GM18526 (cell line): ENCODE results near the gene DLG2.

Experiments used
- POLR2A ChIP-seq: IDR thresholded peaks from 3 replicates; pipeline ENCODE4 v1.6.1; 2011; ENCODE audit not compliant: insufficient read length; ENCODE audit errors: extremely low read depth

Gene DLG2

DNA sequence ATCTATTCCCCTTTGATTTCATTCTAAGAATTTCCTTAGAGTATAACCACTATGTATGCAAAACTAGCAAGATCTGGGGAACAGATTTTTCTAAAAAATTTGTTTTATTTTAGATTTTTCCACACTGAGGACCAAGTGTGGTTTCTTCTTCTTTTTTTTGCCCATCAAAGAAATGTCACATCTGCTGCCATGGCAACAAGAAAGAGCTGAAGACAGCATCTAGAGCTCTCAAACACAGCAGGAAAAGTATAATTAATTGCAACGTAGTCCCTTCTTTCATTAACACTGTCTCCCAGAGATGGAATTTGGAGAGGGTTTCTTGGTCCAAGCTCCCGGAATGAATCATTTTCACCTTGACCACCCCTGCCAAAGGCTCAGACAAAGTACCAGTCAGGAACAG is 2084.3 kb downstream of the DLG2 start:
- no peak for TF ChIP-seq POLR2A

DNA sequence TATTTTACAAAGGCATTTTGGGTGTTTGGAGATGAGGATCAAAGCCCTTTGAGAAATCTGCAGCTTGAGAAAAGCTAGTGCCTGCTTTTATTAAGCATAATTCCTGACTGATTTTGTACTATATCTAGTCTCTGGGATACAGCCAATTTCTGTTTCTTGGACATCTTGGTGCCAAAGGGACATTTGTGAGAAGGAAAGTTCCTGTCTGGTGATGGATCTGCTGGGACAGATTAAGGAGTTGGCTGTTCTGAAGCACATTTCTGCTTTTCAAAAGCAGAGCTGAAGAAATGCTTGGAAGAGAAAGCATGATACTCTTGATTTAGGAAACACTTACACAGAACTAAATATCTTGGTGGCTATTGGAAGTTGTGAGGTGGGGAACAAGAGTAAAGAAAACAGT is 2086.4 kb downstream of the DLG2 start:
- TF ChIP-seq POLR2A: no peak

- no peak for TF ChIP-seq POLR2A
Measured at GRCh38 chr11:83540112-83540675, 2086.9 kb downstream of the DLG2 start.

GRCh38 chr11:83538286-83538685 is 2088.9 kb downstream of the DLG2 start:
- no peak for TF ChIP-seq POLR2A

- TF ChIP-seq POLR2A: no peak
Measured at GRCh38 chr11:83537131-83537610, 2090.0 kb downstream of the DLG2 start.

GRCh38 chr11:83533166-83533565 is 2094.0 kb downstream of the DLG2 start:
- no peak for TF ChIP-seq POLR2A

GRCh38 chr11:83528877-83529276 is 2098.3 kb downstream of the DLG2 start:
- no peak for TF ChIP-seq POLR2A

DNA sequence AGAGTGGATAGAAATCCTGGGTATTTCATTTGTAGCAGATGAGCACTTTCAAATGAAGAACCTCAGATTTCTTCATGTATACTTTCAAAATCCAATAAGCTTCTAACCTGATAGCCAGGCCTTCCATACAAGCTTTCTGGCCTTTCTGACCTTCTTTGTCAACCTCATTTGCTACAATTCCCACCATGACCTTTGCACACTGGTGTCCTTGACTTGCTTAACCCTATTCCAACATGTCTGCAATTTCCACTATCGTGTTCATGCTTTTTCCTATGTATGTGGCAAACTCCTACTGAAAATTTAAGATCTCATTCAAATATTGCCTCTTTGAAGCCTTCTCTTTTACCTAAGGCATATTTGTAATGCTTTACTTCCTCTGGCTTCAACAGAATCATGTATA is 2098.9 kb downstream of the DLG2 start:
- TF ChIP-seq POLR2A: no peak

GRCh38 chr11:83523676-83524075 is 2103.5 kb downstream of the DLG2 start:
- no peak for TF ChIP-seq POLR2A

- no peak for TF ChIP-seq POLR2A
Measured at GRCh38 chr11:83522911-83523310, 2104.2 kb downstream of the DLG2 start.

DNA sequence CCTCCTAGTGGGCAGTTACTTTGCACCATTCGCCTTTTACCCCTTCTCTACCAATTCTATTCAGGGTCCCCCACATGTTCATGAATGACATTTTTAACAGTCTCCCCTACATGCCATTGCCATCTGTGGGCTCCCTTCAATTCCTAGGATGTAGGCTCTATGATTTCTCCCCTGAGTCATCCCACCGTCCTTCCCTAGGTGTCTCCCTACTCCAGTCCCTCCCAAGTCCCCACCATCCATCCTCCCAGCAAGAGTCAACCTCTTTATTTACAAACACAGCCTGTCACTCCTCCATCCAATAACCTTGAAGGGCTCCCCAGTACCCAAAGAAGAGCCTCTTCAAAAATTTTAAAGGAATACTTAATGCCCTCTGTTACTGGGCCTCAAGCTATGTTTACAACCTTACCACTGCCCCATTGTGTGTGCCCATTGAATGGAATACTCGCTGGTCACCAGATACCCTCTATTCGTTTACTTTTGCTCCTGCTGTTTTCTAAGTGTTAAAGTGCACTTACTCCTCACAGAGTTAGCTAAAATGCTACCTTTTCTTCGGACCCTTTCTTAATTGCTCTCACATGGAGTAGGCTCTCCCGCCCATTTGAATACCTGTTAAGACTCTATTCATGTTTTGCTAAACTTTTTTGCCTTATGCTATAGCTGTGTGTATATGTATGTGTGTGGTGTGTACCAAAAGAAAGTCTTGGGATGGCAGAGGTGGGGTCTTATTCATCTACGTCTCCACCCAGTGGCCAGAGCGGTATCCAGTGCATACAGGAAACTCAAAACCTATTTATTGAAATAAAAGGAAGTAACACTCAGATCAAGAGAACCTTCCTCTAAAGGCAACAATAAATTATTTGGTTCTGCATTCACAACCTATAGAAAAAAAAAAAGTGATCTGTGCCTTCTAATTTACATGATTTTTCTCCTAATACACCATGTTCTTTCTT is 2105.2 kb downstream of the DLG2 start:
- TF ChIP-seq POLR2A: no peak

DNA sequence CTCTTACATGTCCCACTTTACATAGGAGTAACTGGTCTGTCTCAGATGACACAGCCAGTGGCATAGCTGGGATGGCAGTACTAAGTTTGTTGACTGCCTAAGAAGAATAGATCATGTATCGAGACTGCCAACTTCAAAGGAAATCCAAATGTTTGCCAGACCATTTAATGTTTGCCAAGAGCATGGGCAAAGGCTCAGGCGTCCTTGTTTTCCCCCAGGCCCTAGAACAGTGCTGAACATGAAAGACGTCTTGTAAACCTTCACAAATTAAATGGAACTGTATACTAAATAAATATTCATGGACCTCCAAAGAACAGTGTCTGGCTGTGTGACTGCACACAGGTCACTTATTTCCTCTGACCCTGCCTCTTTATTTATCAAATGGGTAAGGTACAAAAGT is 2106.3 kb downstream of the DLG2 start:
- no peak for TF ChIP-seq POLR2A

GRCh38 chr11:83511646-83512045 is 2115.5 kb downstream of the DLG2 start:
- no peak for TF ChIP-seq POLR2A

- no peak for TF ChIP-seq POLR2A
Measured at GRCh38 chr11:83510530-83511460, 2116.3 kb downstream of the DLG2 start.

DNA sequence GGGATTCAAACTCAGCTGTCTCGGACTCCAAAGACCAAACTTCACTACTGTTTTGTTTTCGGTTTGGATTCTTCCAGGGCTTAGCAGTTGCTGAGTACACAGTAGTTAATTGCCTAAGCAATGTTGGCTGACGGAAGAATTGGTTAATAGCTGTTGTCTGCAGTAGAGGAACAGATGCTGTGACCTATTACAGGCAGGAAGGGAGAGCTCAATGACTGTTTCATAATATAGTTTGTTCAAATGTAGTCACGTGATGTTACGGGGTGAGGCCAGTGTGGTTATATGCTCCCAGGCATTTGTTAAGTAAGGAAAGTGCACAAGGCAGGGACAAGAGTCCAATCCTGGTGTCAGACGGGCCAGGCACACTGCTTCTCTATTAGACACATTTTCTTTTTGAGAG is 2118.3 kb downstream of the DLG2 start:
- no peak for TF ChIP-seq POLR2A
